GM19467 (cell line): ENCODE measurements around the gene ACAD8.

ENCODE experiments used
- ATAC-seq: cut with Tn5 transposase; IDR thresholded peaks from one replicate; pipeline ENCODE4 v1.9.1; 2021; ENCODE audit warnings: mild to moderate bottlenecking, moderate library complexity; ENCODE audit not compliant: unreplicated experiment

The ACAD8 gene

GRCh38 chr11:134253188-134253993 lies at the start of gene ACAD8, which contains the start of gene THYN1:
Gene ACAD8 (plus strand): TSS chr11:134253568. CDS start chr11:134253601, 33 bp downstream.
Gene THYN1 (minus strand): TSS chr11:134253352. CDS start chr11:134252882, 470 bp downstream.
- ATAC-seq, result peak; percentile 99

GRCh38 chr11:134205729-134206128 lies 47.6 kb upstream of the ACAD8 start:
- no peak for ATAC-seq

- ATAC-seq, result no peak
Observed at GRCh38 chr11:134206185-134206584, 47.2 kb upstream of the ACAD8 start.

GRCh38 chr11:134207538-134208239 lies 45.7 kb upstream of the ACAD8 start:
- no peak for ATAC-seq

GRCh38 chr11:134215836-134216235 lies 37.5 kb upstream of the ACAD8 start:
- no peak for ATAC-seq

- no peak for ATAC-seq
Observed at GRCh38 chr11:134216816-134217215, 36.6 kb upstream of the ACAD8 start.

GRCh38 chr11:134223121-134223520 lies 30.2 kb upstream of the ACAD8 start:
- ATAC-seq, result no peak

- peak; percentile 77 for ATAC-seq
Observed at GRCh38 chr11:134223836-134224709, 29.3 kb upstream of the ACAD8 start, which contains the start of the genes NCAPD3 and VPS26B. Gene NCAPD3 (minus strand): TSS chr11:134223967. CDS start chr11:134223926, 41 bp downstream. Gene VPS26B (plus strand): TSS chr11:134224671. CDS start chr11:134225123, 452 bp downstream.

GRCh38 chr11:134224710-134225664 lies 28.4 kb upstream of the ACAD8 start:
- ATAC-seq, result peak; percentile 19

- no peak for ATAC-seq
Observed at GRCh38 chr11:134226806-134227325, 26.5 kb upstream of the ACAD8 start.

- ATAC-seq, result peak; percentile 45
Observed at GRCh38 chr11:134228625-134229024, 24.7 kb upstream of the ACAD8 start.

GRCh38 chr11:134229126-134229790 lies 24.1 kb upstream of the ACAD8 start:
- ATAC-seq, result no peak

GRCh38 chr11:134230339-134230738 lies 23.0 kb upstream of the ACAD8 start:
- no peak for ATAC-seq

- ATAC-seq, result no peak
Observed at GRCh38 chr11:134231958-134232659, 21.3 kb upstream of the ACAD8 start.

GRCh38 chr11:134233729-134234179 lies 19.6 kb upstream of the ACAD8 start:
- ATAC-seq, result no peak

- ATAC-seq, result no peak
Observed at GRCh38 chr11:134235399-134235798, 18.0 kb upstream of the ACAD8 start.

GRCh38 chr11:134236834-134237556 lies 16.4 kb upstream of the ACAD8 start:
- ATAC-seq, result no peak

- ATAC-seq, result no peak
Observed at GRCh38 chr11:134237557-134237922, 15.8 kb upstream of the ACAD8 start.
